GM19463 (cell line): Measurements from ENCODE around the gene RNF186.
A peak's percentile ranks its signal among the peaks of the same experiment; 100 is the strongest.
"Not testable (repeated sequence)": the region's sequence is repeated elsewhere in the genome, so short reads cannot be mapped to it uniquely, and the experiment has no call there.

ENCODE experiments used
- ATAC-seq: cut with Tn5 transposase; IDR thresholded peaks from one replicate; pipeline ENCODE4 v1.9.1; 2021; ENCODE audit warnings: mild to moderate bottlenecking, moderate library complexity; ENCODE audit not compliant: unreplicated experiment

Gene RNF186

DNA sequence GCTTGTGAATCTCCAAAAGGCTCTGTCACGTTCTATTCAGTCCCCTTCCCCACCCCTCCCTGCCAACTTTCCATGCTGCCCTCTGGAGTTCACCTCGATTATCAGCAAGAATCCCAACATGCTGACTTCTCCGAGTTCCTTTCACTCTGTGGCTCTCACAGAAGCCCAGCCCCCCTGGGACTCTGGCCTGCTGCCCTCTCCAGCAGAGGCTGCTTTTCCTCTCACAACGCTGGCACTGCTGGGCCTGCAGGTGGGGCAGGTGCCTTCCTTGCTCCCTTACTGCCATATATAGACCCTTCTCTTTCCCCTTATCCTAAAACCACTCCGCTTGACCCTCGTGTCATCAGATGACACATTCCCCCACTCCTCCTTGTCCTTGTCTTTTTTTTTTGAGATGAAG is 10.2 kb upstream of the RNF186 start:
- no peak for ATAC-seq

GRCh38 chr1:19824541-19824940 is 9.5 kb upstream of the RNF186 start:
- ATAC-seq = no peak

DNA sequence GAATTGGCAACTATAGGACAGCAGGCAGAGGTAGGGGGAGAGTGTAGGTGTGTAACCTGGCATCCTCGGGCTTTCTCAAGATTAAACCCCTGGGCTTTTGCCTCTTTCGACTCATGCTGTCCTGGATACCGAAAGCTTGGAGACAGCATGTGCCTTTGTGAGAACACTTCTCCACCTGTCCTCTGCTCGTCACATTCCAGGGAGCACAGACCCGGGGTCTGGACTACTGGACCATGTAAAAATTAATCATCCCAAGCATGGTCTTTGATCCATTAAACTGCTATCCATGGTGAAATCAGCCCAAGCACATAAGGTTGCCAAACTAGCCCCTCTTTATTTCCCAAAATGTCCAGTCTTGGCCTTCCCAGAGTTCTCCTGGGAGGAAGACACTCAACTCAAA is 9.0 kb upstream of the RNF186 start:
- no peak for ATAC-seq

- no peak for ATAC-seq
Measured at GRCh38 chr1:19819701-19820100, 4.6 kb upstream of the RNF186 start.

GRCh38 chr1:19818324-19818723 is 3.2 kb upstream of the RNF186 start:
- ATAC-seq = no peak

- ATAC-seq = no peak
Measured at GRCh38 chr1:19817160-19817559, 2.1 kb upstream of the RNF186 start.

GRCh38 chr1:19816737-19817086 is 1.6 kb upstream of the RNF186 start:
- not testable (repeated sequence) for ATAC-seq

DNA sequence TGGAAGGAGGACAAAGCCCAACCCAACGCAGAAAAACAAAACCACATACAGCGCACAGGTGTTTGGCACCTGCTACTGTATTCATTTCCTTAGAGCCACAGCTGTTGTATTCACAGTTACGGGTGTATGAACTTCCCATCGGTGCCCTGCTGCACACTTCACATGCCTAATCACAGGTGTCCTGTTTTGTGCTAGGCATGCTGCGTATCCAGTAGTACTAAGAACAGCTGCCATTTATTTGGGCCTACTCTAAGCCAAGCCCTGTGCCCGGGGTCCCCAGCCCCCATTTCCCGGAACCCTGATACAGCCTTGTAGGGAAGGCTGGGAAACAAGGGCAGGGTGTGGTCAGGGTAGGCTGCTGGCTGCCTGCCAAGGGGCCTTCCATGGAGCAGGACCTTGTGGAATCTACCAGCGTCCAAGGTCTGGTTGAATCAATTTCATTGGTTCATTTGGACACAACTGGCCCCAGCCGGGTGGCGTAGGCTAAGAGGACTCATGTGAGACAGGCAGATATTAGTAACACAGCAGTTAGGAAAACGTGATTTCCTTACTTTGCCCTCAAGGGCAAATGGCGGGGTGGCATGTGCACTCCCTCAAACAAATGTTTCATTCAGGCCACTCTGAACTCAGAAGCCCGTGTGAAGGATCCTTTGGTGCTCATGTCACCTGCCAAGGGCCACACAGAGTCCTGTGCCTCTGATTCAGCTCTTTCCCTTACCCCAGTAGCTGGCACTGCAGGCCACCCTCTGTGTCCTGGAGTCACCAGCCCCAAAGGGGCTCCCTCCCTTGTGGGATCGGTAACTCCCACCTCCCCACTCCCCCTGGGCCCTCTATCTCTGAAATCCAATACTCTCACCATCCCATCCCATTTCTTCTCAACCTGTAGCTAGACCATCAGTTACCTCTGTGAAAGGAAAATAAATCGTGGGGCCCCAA is 986 bp upstream of the RNF186 start:
- no peak for ATAC-seq

DNA sequence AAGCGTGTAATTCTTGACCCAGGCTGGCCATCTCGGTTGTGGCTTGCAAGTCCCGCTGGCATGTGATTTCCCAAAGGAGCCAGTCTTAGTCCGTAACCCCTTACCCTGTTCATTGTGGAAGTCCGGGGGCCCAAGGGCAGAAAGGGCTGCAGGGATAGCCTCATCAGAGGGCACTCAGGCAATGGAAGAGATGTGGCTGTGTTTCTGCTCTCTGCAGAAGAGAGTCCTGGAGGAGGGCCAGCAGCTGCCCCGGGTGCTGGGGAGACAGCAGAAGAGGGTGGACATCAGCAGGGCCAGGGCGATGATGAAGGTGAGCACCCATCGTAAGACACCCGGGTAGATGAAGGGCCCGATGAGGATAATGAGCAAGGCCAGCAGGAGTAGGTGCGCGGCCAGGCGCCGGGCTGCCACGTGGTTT is 830 bp downstream of the RNF186 start:
- ATAC-seq = no peak

- ATAC-seq = no peak
Measured at GRCh38 chr1:19813643-19813960, 1.5 kb downstream of the RNF186 start.

DNA sequence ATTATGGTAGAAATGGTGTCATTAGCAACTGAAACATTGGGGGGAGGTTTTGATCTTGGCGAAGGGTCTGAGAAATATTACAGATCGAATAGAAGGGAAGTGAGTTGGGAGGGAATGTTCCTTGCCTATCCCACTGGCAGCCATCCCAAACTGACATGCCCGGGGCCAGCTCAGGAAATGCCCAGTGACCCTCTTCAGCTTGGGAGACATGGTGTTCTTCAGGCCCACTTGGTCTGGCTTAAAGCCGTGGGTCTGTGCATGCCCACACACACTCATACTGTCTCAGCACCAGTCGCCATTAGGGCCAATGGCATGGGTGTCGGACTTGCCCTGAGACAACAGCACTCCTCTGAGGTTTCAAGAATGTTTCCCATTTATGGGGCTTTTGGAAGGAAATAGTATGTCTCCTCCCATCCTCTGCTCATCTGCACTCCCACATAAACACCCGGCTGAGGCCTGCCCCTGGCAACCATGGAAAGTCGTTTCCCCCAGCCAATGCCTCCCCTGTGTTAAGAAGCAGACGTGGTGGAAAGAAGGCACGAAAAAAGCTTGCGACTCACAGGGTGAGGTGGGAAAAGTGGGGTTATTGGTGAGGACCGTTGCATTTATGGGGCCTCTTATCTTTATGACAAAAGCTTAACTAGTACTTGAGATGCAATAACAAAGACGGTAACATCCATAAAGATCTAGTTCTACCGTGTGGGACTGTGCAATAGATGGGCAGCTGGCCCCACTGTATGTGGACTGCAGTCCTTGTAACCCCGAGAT is 2.0 kb downstream of the RNF186 start:
- ATAC-seq = no peak

DNA sequence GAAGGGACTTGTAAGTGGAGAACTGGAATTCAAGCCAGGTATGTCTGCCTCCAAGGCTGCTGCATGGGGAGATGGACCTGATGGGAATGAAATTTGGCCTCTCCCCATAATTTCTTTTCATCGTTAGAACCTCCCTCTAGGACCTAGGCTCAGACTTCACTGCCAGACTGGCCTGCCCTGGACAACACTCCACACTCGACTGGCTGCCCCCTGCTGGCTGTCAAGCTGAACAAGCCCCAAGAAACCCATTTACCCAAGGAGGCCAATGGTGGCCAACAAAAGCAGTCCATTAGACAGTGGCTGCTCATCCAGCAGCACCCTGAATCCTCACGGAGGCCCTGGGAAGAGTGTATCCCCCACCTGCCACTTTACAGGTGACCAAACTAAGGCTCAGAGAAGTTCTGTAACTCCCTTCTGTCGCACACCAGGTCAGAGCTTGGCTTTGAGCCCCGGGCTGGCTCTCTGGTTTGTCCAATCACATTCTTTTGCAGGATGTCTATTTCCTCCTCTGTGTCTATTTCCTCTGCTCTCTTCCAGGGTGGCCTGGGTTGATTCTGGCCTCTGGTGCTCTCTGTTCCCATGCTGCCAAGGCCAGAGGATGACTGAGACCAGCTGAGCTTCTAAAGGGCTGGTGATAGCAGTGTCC is 3.8 kb downstream of the RNF186 start:
- ATAC-seq = no peak

GRCh38 chr1:19809044-19809750 is 5.9 kb downstream of the RNF186 start:
- ATAC-seq = no peak

DNA sequence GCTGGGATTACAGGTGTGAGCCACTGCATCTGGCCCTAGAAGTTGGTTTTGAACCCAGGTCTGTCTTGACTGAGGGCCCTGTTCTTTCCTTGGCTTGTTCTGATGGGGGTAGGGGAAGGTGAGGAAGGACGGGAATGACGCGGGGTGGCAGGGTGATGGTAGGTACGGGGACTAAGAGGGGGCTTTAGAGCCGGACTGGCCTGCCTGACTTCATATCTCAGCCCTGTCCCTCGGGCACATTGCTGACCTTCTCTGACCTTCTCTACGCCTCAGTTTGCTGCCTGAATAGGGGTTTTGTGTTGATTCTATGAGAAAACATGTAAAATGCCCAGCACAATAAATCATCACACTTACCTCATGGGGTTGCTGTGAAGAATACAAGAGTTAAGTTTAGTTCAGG is 6.7 kb downstream of the RNF186 start:
- ATAC-seq = no peak

GRCh38 chr1:19804831-19805251 is 10.2 kb downstream of the RNF186 start:
- no peak for ATAC-seq

DNA sequence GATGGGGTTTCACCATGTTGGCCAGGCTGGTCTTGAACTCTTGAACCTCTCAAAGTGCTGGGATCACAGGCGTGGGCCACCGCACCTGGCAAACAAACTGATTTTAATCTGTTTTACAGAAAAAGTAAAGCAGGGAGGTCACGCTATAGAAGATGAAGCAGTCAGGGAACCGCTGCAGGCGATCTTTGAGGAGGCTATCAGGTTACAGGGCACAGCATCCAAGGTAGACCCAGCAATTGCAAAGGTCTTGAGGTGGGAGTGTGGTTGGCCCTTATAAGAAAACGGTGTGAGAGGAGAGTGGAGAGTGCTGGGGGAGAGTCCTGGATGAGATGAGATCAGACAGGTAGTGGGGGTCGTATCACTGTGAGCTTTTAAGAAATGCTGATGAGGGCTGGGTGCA is 12.8 kb downstream of the RNF186 start:
- no peak for ATAC-seq

DNA sequence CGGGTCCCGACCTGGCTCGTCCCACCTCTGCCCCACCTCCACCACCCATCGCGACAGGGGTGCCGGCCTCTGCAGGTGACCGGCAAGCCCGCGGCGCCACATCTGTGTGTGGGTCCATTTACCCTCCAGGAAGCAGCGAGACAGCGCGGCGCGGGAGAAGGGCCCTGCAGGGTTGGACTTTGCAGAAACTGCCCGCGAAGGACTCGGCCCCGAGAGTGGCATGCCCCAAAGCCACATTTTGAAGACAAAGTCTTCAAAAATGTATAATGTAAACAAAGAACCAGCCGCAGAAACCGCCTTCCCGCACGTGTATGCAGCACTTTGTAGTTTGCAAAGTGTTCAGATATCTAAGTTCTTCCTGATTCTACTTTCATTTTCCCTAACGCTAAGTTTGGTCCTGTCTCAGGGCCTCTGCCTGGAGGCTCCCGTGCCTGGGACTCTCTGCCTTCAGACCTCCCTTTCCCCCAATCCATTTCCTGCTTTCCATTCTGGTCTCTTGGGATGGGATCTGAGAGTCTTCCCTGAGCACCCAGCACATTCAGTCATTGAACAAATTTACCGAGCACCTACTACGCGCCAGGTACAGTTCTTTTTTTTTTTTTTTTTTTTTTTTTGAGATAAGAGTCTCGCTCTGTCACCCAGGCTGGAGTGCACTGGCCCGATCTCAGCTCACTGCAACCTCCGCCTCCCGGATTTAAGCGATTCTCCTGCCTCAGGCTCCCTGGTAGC is 14.8 kb downstream of the RNF186 start:
- ATAC-seq = peak; percentile 38

DNA sequence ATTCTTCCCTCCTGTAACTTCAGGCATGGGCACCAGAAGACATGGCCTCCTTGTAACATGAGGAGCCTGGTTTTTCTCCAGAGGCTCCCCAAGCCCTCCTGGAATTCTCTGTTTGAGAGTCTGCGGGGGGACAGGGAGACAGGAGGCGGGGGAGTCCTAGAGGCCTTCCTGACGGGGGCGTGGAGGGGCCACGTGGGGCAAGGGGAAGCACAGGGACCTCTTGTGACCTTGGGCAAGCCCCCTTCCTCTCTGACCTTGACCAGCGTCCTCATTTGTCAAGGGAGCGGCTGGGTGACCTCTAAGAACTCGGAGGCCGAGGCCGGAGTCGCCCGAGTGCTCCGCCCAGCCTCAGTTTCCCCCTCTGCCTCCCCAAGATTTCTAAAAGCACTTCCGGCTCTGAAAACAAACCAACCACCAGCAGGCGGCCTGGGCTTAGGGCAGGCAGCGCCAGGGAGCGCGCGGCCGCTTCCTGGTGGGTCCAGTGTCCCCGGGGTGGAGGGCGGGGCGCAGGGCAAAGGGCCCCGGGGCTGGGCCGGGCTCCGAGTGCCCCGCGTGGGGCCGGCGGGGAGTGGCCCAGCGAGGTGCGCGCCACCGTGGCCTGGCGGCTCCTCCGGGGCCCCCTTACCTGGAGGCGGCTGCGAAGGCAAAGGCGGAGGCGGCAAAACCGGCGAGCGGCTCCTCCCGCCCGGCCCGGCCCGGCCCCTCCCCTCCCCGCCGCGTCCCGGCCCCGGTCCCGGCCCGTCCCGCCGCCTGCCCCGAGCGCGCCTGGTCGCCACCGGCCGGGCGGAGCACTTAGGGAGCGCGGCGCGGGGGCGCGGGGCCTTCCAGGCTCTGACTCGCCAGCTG is 15.6 kb downstream of the RNF186 start, which contains the start of gene TMCO4:
Gene TMCO4 (minus strand): TSS at position 687 of the 846 bp plus-strand sequence. CDS start 19,158 bp downstream, outside the sequence.
- peak; percentile 59 for ATAC-seq

GRCh38 chr1:19798486-19799229 is 16.4 kb downstream of the RNF186 start:
- ATAC-seq = no peak
